T-helper 1 cell treated with Interleukin-12 subunit alpha and Interleukin-12 subunit beta and Interleukin-4 antibody, amounts not matched to agents 30 ng/mL and 1 ng/mL, for 36 hours (primary cell): ENCODE measurements around the gene TYMS. TPM values are rescaled to one million over a fixed set of nuclear protein-coding genes. Genes with fewer than 3 reads are reported as not detected.

Experiments used
- intact Hi-C: fragments of 100-400 bp; cut with micrococcal nuclease; formaldehyde crosslinking; loops from one replicate; pipeline ENCODE4 v1.15.1; 2024
- total RNA-seq: library from RNA; stranded (reverse); gene quantifications from 2 replicates; pipeline ENCODE4 v1.2.3, GENCODE V29; 2022

The TYMS gene
- 213 and 224 TPM in 2 replicates for total RNA-seq

DNA sequence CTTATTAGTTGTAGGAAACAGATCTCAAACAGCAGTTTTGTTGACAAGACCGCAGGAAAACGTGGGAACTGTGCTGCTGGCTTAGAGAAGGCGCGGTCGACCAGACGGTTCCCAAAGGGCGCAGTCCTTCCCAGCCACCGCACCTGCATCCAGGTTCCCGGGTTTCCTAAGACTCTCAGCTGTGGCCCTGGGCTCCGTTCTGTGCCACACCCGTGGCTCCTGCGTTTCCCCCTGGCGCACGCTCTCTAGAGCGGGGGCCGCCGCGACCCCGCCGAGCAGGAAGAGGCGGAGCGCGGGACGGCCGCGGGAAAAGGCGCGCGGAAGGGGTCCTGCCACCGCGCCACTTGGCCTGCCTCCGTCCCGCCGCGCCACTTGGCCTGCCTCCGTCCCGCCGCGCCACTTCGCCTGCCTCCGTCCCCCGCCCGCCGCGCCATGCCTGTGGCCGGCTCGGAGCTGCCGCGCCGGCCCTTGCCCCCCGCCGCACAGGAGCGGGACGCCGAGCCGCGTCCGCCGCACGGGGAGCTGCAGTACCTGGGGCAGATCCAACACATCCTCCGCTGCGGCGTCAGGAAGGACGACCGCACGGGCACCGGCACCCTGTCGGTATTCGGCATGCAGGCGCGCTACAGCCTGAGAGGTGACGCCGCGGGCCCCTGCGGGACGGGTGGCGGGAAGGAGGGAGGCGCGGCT, at the start of gene TYMS:
Gene TYMS (plus strand): TSS at position 343 of the 690 bp plus-strand sequence. CDS start 90 bp downstream, at position 433.
- intact Hi-C loops: loop anchor here (1.0 kb wide), 2 partner anchors 33 to 390 kb away; no protein-coding TSS in a partner anchor

DNA sequence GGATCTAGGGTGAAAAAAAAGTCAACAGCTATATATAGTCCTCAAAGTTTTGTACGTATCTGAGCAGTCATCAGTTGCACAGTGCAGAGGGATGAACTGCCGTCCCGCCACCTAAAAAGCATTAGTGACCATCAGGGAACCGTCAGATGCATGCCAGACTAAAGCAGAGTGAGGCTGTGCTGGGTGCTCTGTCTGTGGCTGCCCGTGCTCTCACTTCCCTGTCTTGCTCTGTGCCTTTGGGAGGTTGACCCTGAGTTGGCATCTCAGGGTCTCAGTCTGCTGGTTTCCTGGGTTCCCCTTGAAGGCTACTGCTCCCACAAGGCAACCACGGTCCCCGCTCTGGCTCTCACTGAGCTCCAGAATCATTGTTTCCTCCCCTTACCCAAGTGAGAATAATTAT, 49.5 kb upstream of the TYMS start:
- intact Hi-C loops: no loop called here

DNA sequence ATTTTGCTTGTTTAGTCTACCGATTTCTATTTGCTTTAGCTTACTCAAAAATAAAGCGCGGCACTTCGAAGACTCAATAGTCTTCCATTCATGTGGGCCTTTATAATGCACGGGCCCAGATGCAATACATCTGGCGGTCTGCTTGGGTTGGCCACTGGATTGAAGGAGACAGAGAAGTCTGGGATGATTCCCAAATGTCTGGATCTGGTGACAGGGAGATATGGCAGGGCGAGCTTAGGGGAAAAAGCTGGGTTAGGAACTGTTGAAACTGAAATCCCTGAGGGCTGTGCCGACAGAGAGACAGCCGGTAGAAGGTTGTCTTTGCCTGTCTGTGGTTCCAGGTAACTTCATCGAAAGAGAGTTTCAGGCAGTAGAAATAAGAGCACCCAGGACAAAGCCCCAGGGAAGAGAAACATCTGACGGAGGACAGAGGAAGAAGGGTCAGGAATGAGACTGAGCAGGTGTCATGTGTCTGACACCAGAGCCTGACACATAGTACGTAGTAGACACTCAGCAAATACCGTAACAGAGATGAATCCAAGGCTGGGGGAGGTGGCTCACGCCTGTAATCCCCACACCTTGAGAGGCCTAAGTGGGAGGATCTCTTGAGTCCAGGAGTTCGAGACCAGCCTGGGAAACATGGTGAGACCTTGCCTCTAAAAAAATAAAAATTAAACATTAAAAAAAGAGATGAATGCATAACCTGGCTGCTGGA, 47.1 kb upstream of the TYMS start:
- intact Hi-C loops: no loop called here

DNA sequence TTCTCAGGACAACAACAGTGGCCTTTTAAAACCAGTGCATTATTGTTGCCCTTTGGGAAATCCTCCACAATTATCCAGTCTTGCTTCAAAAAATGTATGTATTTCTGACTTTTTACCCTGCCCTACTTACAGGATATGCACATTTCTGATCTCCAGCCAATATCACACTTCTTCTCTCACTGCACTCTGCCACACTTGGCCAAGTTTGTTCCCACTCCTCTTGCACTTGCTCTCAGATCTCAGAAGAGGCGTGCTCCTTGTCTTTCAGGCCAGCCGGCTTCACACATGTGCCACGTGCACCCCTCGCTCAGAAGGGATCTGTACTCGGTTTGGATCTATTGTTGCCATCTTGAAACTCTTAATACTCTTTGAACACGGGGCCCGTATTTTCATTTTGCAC, 45.3 kb upstream of the TYMS start:
- intact Hi-C loops: no loop called here

DNA sequence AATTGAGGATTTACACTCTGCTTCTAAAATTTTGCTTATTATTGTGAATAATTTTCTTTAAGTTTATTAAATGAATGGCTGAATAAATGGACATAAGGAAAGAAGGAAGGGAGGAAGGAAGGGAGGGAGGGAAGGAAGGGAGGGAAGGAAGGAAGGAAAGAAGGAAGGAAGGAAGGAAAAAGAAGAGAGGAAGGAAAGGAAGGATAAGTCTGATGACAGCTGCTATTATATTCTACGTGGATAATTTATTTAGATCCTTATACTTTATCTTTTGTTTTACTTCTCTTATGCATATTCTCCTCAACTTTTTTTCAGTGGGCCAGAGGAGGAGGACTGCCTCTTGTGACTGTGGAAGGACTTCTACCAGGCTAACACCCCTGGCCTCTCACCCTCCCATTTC, 43.3 kb upstream of the TYMS start:
- intact Hi-C loops: no loop called here

DNA sequence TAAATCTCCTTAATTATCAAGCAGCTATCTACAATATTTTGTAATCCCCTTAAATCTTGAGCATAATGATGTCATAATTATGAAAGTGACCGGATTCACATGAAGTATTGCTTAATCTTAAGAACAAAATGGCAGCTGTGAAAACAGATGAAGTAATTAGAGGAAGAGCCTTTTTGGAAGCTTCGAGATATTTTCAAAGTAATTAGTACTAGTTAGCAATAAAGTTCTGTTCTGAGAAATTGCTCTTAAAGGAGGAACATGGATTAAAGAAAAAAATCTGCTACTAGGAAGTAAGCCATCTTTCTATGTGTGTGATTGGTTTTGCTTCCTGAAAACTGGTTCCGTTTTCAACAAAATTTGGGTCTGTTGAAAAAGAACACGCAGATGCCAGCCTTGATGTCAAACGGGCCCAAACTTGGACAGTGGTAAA, 42.3 kb upstream of the TYMS start:
- intact Hi-C loops: no loop called here

DNA sequence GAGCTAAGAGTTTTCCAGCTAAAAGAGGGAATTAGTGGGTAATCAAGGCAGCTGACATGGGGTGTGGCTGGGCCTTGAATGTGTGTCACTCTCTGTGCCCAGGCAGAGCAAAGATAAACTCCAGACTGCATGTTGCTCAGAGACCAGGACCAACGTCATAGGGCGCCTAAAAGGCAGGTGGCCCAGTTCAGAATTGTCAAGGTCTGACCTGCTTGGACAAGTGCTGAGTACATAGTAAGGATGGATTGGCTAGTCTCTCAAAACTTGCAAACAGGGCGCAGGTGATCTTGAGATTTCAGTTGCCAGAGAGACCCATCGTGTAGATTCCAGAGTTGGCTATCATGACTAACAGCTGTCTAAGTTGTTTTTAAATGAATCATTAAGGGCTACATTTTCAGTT, 41.7 kb upstream of the TYMS start:
- intact Hi-C loops: loop anchor here (1.0 to 2.0 kb wide), 2 partner anchors 18 to 505 kb away; no protein-coding TSS in a partner anchor

DNA sequence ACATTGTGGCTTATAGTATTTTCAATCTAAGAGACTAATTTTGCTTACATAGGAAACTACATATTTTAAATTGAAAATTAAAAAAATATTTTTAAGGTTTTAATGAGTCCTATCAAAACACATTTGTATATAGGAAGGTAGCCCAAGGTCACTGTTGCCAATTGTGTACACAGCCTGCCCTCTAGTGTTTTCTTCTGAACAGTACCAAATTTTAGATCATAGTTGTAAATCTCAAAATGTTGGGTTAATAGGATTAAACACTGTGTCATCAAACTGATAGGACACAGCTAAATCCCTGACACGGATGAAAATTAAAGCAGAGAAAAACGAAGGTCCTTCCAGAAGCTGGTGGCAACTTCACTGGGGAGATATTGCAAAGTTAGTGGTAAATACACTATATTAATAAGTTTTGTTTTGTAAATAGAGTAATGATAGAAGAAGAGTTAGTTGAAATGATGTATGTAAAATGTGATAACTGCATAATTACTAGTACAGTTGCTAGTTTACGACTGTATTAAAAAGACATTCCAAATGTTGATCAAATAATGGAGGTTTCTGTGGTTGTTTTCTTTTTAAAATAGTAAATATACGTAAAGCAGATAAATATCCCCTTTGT, 41.0 kb upstream of the TYMS start:
- intact Hi-C loops: loop anchor here (1.0 to 2.0 kb wide), 2 partner anchors 19 to 506 kb away; no protein-coding TSS in a partner anchor

DNA sequence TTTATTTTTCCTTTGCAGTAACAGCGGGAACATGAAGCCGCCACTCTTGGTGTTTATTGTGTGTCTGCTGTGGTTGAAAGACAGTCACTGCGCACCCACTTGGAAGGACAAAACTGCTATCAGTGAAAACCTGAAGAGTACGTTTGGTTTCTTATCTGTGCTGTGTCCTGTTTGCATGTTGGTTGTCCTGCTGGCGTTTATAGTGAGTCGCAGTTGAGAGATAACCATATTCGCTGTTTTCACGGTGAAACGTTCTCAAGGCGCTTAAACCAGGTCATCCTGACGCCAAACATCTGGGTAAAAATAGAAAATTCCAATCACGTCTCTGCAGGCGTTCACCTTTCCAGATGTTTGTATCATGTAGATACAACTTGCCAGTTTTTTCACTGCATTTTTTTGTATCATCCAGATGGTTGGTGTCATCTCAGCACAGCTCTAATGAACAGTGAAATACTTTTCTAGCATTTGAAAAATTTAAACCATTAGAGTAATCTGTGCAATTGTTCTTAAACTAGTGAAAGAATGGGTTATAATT, 39.4 kb upstream of the TYMS start:
- intact Hi-C loops: loop anchor here (2.0 kb wide), 1 partner anchor 507 kb away; no protein-coding TSS in a partner anchor

DNA sequence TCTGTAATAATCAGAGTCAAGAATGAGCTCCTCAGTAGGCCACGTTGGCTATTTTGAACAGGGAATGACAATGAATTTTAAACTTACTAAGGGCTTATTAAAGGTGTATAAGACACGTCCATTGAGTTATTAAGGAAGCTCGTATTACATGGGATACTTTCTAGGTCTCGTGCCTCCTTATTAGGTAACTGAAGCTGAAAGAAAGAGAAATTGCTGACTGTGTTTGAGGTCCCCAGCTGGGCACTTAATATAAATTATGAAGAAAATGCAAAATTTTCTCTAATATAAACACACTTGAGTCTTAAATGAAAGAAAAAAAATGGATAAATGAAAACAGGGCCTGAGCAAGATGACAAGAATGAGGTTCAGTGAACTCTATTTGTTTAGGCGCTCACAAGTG, 38.8 kb upstream of the TYMS start:
- intact Hi-C loops: no loop called here

DNA sequence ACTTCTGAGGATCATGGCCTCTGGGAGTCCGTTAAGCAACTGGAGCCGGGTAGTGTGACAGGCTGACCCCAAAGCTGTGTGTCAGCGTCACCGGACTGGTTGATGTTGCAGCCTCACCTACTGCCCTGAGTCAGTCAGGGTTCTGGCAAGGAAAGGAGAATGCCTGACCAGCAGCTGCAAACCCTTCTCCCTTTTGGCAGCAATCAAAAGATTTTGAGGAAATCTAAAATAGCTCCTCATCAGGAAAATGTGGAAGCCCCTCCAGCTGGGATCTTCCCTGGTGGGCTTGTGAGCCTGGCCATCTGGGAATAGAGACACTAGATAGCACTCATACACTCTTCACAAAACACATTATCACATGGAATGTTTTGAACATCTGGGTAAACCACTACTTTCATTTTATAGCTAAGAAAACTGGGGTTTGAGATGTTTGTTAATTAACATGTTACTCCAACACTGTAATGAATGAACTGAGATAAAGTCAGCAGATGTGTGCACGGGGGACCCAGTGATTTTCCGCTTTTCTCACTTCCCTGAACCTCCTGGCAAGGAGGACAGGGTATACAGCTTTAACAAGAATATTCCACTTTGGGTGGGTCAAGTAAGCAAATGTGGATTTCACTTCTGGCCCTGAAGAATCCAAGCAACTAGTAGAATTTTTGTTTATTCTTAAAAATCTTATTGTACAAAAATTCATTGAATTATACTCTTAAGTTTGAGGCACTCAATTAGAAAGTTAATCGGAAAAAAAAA, 36.0 kb upstream of the TYMS start:
- intact Hi-C loops: no loop called here

DNA sequence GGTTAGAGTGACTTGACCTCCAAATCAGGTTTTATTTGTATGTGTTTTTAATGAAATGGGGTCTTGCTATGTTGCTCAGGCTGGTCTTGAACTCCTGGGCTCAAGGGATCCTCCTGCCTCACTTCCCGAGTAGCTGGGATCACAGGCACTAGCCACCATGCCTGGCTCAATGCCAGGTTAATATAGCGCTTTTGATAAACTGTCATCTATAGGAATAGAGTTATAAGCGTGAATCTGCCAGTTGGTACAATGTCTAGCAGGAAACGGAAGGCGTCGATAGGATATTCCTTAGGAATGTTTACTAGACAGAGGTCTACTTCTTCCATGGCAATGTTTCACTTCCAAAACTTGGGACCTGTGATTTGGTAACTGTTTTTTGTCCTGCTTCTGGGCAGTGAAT, 35.2 kb upstream of the TYMS start:
- intact Hi-C loops: no loop called here

DNA sequence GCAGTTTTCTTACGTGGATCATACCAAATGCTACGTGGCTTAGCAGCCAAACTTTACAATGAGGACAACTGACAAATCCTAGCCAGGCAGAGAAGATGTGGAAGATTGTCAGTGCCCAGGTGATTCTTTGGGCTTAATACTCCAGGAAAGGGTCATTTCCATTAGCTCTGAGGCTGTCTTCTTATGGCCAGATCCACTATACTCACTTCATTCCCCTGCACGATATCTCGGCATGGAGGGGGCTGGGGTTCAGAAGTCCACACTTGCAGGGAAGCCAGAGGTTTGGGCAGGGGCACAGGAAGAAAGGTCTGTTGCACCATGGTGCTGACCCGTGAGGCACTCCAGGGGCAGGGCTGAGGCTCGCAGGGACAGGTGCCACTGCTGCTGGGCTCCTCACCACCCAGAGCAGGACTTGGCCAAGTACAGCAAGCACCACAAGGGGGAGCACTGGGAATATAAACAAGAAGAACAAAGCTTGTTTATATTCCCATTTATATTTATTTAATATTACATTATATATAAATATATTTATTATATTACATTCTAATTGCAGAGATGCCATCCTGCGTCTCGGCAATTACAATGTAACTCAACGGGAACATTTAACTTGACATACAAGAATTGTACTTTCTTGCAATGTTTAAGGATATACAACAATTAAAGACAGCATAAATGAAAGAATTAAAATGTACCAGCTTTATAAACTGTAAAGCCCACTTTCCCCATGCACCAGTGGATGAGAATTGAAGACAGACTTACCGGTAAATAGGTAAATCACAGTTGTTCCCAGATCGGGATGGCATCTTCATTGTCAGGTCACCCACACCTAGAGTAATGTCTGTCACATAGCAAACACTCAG, 33.5 kb upstream of the TYMS start:
- intact Hi-C loops: loop anchor here (1.0 to 2.0 kb wide), 8 partner anchors 27 to 337 kb away; partner anchors contain the start of genes ENOSF1 and TYMS

DNA sequence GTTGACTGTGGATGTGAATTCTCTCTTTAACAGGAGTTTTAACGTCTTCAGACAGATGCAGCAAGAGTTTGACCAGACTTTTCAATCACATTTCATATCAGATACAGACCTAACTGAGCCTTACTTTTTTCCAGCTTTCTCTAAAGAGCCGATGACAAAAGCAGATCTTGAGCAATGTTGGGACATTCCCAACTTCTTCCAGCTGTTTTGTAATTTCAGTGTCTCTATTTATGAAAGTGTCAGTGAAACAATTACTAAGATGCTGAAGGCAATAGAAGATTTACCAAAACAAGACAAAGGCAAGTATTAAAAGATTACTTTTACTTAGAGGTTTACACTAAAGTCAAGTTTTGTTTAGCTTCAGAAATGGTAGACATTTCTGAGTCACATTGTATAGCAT, 30.2 kb upstream of the TYMS start:
- intact Hi-C loops: no loop called here

DNA sequence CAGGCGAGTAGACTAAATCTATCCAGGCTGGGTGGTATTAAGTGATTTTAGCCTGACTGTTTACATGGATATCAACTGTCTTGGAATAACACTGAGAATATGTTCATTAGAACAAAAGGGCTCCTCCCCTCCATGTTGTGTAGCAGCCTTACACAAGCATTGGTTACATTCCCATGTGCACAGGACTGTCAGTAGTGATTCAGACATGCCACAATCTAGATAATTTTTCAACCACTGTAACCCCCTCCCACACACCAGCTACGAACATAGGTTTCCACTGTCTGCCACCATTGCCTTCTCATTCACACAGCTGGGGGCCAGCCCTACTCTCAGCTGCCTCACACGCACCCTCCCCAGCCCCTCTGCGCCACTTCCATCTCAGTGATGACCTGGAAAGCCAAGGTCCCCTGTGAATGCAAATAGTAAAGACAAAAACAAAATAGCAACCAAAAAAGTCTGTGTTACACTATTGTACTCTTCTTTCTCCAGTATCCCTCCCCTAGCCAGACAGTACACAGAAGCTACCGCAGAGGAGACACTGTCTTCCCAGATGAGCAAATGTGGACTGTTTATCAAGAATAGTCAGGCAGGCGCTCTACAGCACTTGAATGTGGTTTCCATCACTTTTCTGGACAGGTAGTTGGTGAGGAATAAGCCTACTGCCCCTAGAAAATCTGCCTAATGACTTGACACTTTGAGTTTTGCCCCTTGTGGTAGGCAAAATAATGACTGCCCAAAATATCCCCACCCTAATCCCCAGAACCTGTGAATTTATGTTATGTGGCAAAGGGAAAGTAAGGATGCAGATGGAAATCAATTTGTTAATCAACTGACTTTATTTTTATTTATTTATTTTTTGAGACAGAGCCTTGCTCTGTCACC, 27.9 kb upstream of the TYMS start:
- intact Hi-C loops: no loop called here

DNA sequence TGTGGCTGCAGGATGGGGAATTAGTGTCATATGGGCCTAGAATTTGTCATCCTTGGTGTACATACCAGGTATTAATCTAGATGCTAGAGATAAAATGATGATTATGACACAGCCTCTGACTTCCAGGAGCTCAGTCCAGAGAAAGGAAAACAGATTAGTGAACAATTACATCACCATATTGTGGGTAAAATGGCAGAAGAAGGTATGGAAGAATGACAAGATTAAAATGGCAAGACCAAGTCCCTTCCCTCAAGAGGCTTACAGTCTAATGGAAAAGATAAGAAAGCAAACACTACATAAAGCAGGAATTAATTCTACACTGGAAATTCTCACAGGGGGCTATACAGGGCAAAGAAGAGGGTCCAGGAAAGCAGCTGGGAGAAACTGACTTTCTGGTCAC, 25.9 kb upstream of the TYMS start:
- intact Hi-C loops: no loop called here

DNA sequence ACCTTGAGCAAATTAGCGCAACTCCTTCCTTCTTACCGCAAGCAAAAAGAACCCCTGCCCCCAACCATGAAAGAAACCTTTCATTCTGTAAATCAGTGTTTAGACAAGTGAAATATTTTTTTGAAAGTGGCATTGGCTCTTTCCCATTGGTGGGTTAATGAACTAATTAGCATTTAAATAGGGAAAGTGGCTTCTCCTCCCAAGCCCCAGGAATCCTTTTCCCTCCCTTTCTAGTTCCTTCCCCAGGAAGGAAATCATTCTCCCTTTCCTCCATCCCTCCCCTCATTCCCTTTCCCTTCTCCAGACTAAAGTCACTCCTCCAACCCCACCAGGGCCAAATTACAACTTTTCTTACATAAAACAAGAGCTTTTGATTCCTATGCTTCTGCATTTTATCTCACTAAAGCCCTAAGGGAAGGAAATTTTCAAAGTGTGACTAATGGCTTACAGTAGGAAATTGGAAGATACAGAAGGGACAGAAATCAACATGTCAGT, 22.9 kb upstream of the TYMS start:
- intact Hi-C loops: no loop called here

DNA sequence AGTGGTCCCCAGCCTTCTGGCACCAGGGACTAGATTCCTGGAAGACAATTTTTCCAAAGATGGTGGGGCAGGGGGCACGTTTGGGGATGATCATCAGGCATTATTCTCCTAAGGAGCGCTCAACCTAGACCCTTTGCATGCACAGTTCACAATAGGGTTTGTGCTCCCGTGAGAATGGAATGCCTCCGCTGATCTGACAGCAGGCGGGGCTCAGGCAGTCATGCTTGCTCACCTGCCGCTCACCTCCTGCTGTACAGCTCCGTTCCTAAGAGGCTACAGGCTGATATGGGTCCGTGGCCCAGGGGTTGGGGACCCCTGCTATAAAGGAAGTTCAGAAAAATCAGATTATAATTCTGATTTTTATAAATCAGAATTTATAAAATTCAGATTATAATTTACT, 22.3 kb upstream of the TYMS start:
- intact Hi-C loops: no loop called here

DNA sequence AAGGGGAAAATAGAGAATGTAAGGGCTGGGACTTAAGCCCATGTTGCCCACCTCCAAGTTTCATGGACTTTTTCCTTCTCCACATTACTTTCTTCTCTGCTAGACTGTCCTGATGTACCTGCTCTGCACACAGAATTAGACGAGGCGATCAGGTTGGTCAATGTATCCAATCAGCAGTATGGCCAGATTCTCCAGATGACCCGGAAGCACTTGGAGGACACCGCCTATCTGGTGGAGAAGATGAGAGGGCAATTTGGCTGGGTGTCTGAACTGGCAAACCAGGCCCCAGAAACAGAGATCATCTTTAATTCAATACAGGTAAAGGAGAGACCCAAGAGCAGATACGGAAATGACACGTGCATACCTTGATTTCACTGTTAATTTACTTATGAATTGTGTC, 16.2 kb upstream of the TYMS start:
- intact Hi-C loops: no loop called here
